NCI-H1694 treated with DMSO at 0.1 percent for 48 hours (cell line): ENCODE data around the gene CFAP45.

ENCODE experiments used
- DNase-seq: peaks from one replicate; lab custom pipeline; 2025; lab: John Stamatoyannopoulos, UW

CFAP45 gene

GRCh38 chr1:159923203-159924024, 23.4 kb upstream of the CFAP45 start:
- DNase-seq = no peak

GRCh38 chr1:159922511-159923202, 22.7 kb upstream of the CFAP45 start:
- no peak for DNase-seq

GRCh38 chr1:159921700-159922504, 21.9 kb upstream of the CFAP45 start:
- no peak for DNase-seq

- DNase-seq = no peak
Observed at GRCh38 chr1:159921251-159921650, 21.3 kb upstream of the CFAP45 start.

- no peak for DNase-seq
Observed at GRCh38 chr1:159920651-159921050, 20.7 kb upstream of the CFAP45 start.

DNA sequence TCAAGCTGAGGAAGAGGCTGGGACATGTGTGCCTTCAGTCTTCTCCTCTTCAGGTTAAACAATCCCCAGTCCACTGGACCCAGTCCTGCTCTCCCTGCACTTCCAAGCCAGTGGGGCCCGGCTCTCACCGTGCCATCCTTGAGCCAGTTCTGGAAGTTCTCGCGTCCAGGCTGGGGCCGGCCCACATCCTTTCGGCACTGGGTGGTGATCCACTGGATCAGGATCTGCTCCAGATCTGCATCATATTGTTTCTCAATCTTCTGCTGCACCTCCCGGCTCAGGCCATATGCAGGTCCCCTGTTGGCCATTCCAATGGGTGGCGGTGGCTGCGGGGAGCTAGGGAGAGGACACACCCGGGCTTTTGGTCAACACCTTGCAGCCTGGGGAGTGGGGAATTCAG, 20.2 kb upstream of the CFAP45 start:
- DNase-seq = no peak

DNA sequence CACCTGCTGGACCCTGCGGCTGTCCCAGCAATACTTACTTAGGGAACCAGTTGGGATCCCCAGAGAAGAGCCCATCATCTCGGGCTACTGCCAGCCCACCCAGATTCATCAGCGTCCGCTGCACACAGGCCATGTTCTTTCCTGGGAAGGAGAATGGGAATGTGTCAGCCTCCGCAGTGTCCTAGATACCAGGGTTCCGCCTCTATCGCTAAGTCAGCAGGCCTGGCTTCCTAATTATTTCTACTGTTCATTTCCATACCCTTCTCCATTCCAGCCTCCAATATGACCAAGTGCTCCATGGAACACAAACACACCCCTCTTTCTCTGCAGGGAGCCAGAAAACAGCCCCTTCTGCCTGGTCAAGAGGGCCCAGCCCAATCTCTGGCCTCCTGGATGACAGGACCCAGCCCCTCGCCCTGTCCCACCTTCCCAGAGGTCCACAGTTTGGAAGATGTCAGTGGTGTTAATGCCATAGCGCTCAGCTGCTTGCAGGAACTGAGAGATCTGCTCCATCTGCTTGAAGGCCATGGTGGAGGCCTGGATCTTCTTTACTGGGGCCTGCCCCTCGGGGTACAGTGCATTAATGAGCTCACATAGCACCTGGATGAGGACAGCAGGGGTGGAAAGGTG, 19.4 kb upstream of the CFAP45 start:
- no peak for DNase-seq

DNA sequence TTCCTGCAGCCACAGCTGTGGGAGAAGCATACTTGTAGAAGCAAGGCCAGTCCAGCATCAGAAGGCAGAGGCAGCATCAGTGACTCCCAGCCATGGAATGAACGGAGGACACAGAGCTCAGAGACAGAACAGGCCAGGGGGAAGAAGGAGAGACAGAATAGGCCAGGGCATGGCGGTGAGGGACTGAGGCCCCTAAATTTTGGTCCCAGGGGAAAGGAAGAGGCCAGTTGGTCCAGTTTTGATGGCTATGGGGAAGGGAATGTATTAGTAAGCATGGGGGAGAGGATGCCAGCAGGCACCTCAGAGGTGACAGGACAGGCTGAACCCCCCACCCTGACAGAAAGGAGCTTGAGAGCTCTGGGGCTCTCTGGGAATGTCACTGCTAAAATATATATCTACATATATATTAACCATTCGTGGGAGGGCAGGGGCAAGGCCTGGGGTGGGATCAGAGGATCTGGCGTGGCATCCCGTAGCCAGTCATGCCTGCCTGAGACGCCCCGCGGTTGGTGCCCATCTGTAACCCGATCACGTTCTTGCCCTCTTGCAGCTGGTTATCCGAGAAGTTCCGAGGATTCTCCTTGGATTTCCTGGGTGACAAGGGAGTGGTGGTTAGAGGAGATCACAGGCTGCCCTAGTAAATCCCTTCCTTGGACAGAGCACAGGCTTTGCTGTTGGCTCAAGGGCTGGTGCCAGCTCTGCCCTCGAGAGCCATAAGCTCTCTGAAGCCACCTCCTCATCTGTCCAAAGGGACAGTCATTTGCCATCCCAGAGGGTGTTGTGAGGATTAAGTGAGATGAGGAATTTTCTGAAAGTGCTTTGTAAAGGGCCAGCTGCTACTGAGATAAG, 18.6 kb upstream of the CFAP45 start:
- DNase-seq = no peak

DNA sequence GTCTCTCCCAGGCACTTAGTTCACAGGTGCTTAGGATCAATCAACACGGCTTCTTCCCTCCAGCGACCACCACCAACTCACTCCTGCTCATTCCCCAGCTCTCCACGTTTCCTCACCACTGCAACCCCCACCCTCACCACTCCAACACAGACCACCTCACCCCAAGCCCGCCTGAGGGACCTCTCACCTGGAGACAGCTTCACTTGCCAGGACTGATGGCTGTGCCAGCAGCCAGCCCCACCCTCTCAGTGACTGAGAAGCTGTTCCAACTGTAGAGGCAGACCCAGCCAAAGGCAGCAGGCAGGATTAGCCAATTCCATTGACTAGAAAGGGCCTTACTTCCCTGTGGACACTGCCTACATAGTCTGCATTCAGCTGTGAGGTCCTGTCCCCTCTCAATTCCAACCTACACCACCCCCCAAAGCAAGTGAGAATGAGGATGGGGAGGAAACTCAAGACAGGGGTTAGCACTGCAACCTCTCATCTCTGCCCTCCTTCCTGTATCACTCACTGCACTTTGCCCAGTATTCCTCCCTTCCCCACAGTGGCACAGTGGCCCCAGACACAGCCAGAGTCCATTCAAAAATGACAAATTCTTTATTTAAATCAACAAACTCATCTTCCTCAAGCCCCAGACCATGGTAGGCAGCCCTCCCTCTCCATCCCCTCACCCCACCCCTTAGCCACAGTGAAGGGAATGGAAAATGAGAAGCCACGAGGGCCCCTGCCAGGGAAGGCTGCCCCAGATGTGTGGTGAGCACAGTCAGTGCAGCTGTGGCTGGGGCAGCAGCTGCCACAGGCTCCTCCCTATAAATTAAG, 17.8 kb upstream of the CFAP45 start:
- DNase-seq = no peak

DNA sequence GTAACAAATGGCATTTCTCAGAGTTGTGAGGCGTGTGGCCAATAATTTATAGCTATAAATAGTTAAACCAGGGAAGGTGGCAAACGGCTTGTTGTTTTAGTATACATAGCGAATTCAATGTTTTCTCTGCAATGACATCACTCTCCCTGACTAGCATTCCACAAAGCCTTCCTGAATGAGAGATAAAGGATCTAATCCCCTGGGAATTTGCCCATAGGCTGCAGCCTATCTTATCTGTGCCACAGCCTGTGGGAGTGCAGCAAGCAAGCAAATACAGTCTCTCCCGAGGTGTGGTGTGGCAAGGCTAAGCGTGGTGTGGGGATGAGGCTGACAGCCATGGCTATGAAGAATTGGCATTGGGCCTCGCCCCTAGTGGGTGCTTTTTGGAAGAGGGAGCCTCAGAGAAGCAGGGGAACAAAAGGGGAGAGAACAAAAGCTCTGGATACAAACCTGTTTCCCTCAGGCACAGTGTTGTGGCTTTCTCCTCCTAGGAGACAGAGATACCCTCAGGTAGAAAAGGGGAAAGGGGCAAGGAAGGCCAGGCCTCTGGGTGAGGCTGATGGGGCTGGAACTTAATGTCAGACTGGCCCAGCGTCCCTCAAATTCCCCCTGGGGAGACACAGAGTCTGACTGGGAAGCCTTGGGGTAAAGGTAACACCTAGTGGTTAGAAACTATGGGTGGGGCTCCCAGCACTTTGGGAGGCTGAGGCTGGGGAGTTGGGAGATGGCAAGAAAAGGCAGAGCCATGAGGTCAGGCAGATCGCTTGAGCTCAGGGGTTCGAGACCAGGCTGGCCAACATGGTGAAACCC, 16.5 kb upstream of the CFAP45 start:
- peak; percentile 30 for DNase-seq

- no peak for DNase-seq
Observed at GRCh38 chr1:159915571-159916241, 15.7 kb upstream of the CFAP45 start.

- no peak for DNase-seq
Observed at GRCh38 chr1:159914252-159915018, 14.5 kb upstream of the CFAP45 start.

DNA sequence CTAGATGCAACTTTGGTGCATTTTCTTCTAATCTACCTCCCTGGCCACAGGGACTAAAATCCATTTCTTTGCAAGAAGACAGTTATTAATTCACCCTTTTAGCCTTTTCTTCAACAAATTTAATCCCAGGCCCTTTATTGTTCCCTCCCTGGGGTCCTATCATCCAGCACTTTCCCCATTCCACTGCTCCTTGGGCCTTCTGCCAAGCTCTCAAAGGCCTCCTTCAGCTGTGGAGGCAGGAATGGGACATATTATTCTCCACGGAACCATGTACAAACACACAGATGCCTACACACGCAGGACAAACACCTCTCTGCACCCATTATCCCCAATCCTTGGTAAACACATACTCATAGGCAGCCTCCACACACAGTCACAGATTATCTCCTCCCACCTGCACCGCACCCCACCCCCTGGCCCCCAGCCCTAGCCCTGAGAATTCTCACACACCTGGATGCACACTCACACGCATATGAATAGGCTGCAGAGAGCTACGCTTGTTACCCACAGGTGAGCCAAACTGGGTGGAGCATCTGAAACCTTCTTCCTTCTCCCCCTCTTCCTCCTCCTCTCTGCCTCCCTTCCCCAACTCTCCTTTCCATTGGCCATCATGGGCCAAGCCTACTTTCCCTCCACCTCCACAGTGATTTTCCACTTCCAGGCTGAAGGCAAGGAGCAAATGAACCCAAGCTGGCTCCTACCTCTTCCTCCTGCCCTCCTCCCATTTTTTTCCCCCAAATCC, 13.7 kb upstream of the CFAP45 start:
- DNase-seq = no peak

DNA sequence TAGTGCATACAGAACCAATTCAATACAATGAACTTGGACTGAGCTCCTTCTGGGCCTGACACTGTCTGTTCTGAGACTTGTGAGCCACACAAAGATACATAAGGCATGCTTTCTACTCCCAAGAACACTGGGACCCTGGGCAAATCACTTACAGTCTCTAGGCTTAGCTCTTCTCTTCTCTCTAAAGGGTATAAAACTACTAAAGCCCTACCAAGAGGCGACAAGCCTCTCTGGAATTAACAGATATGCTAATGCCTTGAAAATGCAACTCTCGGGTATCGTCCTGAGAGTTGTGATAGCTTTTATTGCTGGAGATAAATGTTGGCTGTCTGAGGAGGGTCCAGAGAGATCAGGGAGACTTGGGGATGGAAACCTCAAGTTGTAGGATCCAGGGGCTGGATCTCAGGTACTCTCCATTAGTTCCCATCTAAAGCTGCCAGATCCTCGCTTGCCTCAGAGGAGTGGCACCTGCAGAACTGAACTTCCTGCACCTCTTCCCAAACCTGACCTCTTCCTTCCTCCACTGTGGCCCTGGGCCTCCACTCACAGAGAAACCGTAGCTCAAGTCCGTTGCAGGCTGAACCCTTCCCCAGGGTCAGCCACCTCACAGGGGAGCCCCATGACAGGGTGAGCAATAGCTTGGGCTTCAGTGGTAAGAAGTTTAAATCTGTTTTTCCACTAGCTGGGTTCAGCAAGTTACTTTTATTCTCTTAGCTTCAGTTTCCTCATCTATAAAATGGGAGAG, 11.5 kb upstream of the CFAP45 start:
- DNase-seq = no peak

GRCh38 chr1:159908031-159908940, 8.3 kb upstream of the CFAP45 start:
- DNase-seq = no peak

- no peak for DNase-seq
Observed at GRCh38 chr1:159906960-159907359, 7.0 kb upstream of the CFAP45 start.
